Activated naive CD4-positive, alpha-beta T cell treated with anti-CD3 and anti-CD28 coated beads, Interleukin-2, amount 10 ng/mL, durations not matched to agents 7 days and 5 days (primary cell): Measurements from ENCODE around the gene HECW1.
"Not testable (repeated sequence)": the region's sequence is repeated elsewhere in the genome, so short reads cannot be mapped to it uniquely, and the experiment has no call there.

ENCODE experiments used
- CTCF ChIA-PET: fragments of 350-600 bp; sonication (Branson Sonifier 250); formaldehyde crosslinking; loops from one replicate; lab custom pipeline; 2021; ENCODE audit warnings: antibody characterized with exemption; lab: Charles Lee
- DNase-seq: peaks from one replicate; pipeline ENCODE4 v3.0.0-alpha.2; 2020
- H3K27ac Mint-ChIP-seq: one replicate; pipeline ENCODE4 v1.8.0; 2021; ENCODE audit warnings: mild to moderate bottlenecking, moderate library complexity, mixed read lengths
- H3K27me3 Mint-ChIP-seq: one replicate; pipeline ENCODE4 v1.8.0; 2021; ENCODE audit warnings: mild to moderate bottlenecking, mixed read lengths
- H3K36me3 Mint-ChIP-seq: one replicate; pipeline ENCODE4 v1.8.0; 2021; ENCODE audit warnings: mixed read lengths
- H3K4me1 Mint-ChIP-seq: one replicate; pipeline ENCODE4 v1.8.0; 2021; ENCODE audit warnings: mixed read lengths
- H3K4me3 Mint-ChIP-seq: one replicate; pipeline ENCODE4 v1.8.0; 2021; ENCODE audit warnings: mild to moderate bottlenecking, moderate library complexity, mixed read lengths
- H3K9me3 Mint-ChIP-seq: one replicate; pipeline ENCODE4 v1.8.0; 2021; ENCODE audit warnings: mixed read lengths

Gene HECW1

GRCh38 chr7:43594020-43594419, 481.6 kb downstream of the HECW1 start:
- peaks cover 70% of the 10 kb centered on the region for H3K4me1 Mint-ChIP-seq

GRCh38 chr7:43596426-43596825, 484.0 kb downstream of the HECW1 start:
- not testable (repeated sequence) for H3K27ac Mint-ChIP-seq, H3K9me3 Mint-ChIP-seq, H3K4me3 Mint-ChIP-seq, H3K27me3 Mint-ChIP-seq, DNase-seq
- CTCF ChIA-PET, result interaction anchor here (2.3 kb wide), 1 partner anchor 14 kb away, joined by 10 read pairs; the partner anchor contains the start of gene STK17A
- H3K4me1 Mint-ChIP-seq, result peaks cover 59% of the 10 kb centered on the region
- peaks cover 47% of the 10 kb centered on the region for H3K36me3 Mint-ChIP-seq

More at GRCh38 chr7:43594020-43594419, 481.6 kb downstream of the HECW1 start:
- H3K4me3 Mint-ChIP-seq, result no peak overlapping the region
- H3K27ac Mint-ChIP-seq, result peak overlapping the region; percentile 71
- DNase-seq, result no peak
- H3K36me3 Mint-ChIP-seq, result peaks cover 42% of the 10 kb centered on the region
- CTCF ChIA-PET, result interaction anchor here (0.9 to 2.0 kb wide), 2 partner anchors 14 to 107 kb away, joined by 3 to 11 read pairs; no protein-coding TSS in a partner anchor
- H3K9me3 Mint-ChIP-seq, result no peaks in the 10 kb centered on the region
- H3K27me3 Mint-ChIP-seq, result no peaks in the 10 kb centered on the region

- no peaks in the 10 kb centered on the region for H3K27me3 Mint-ChIP-seq
- H3K9me3 Mint-ChIP-seq, result peaks cover 3% of the 10 kb centered on the region
- no peak overlapping the region for H3K27ac Mint-ChIP-seq
- H3K4me3 Mint-ChIP-seq, result no peak overlapping the region
- peaks cover 44% of the 10 kb centered on the region for H3K36me3 Mint-ChIP-seq
- peaks cover 34% of the 10 kb centered on the region for H3K4me1 Mint-ChIP-seq
- CTCF ChIA-PET, result interaction anchor here (1.0 kb wide), 1 partner anchor 17 kb away, joined by 4 read pairs; the partner anchor contains the start of gene STK17A
- DNase-seq, result no peak
Measured at GRCh38 chr7:43600056-43600455, 487.6 kb downstream of the HECW1 start.

- CTCF ChIA-PET, result interaction anchor here (2.1 kb wide), 1 partner anchor 20 kb away, joined by 10 read pairs; the partner anchor contains the start of gene STK17A
Measured at GRCh38 chr7:43602256-43602655, 489.8 kb downstream of the HECW1 start.

GRCh38 chr7:43604251-43604650, 491.8 kb downstream of the HECW1 start:
- CTCF ChIA-PET, result interaction anchor here (1.3 to 2.7 kb wide), 3 partner anchors 22 to 101 kb away, joined by 3 to 9 read pairs (median 4); partner anchors contain the start of gene STK17A

More at GRCh38 chr7:43602256-43602655, 489.8 kb downstream of the HECW1 start:
- Mint-ChIP-seq H3K27ac (no peak overlapping the region), H3K4me3 (no peak overlapping the region), H3K27me3 (no peaks in the 10 kb centered on the region), H3K36me3 (peaks cover 43% of the 10 kb centered on the region), H3K4me1 (peaks cover 34% of the 10 kb centered on the region), H3K9me3 (peaks cover 3% of the 10 kb centered on the region)
- DNase-seq, result no peak

GRCh38 chr7:43609097-43609496, 496.6 kb downstream of the HECW1 start:
- Mint-ChIP-seq H3K9me3 (peaks cover 3% of the 10 kb centered on the region), H3K27ac (peak overlapping the region; percentile 71), H3K4me3 (no peak overlapping the region), H3K36me3 (peaks cover 60% of the 10 kb centered on the region), H3K27me3 (no peaks in the 10 kb centered on the region), H3K4me1 (peaks cover 56% of the 10 kb centered on the region)
- no peak for DNase-seq
- CTCF ChIA-PET, result interaction anchor here (0.6 to 1.1 kb wide), 2 partner anchors 27 to 288 kb away, joined by 3 to 4 read pairs; no protein-coding TSS in a partner anchor

More at GRCh38 chr7:43604251-43604650, 491.8 kb downstream of the HECW1 start:
- no peaks in the 10 kb centered on the region for H3K27me3 Mint-ChIP-seq
- H3K9me3 Mint-ChIP-seq, result peaks cover 3% of the 10 kb centered on the region
- H3K4me3 Mint-ChIP-seq, result no peak overlapping the region
- H3K4me1 Mint-ChIP-seq, result peaks cover 38% of the 10 kb centered on the region
- peaks cover 42% of the 10 kb centered on the region for H3K36me3 Mint-ChIP-seq
- no peak for DNase-seq
- no peak overlapping the region for H3K27ac Mint-ChIP-seq

- Mint-ChIP-seq H3K4me1 (peaks cover 52% of the 10 kb centered on the region), H3K27ac (no peak overlapping the region), H3K36me3 (peaks cover 56% of the 10 kb centered on the region), H3K4me3 (no peak overlapping the region), H3K9me3 (no peaks in the 10 kb centered on the region), H3K27me3 (no peaks in the 10 kb centered on the region)
- CTCF ChIA-PET, result interaction anchor here (1.7 to 2.2 kb wide), 2 partner anchors 25 to 29 kb away, joined by 4 to 5 read pairs; partner anchors contain the start of gene STK17A
- no peak for DNase-seq
Measured at GRCh38 chr7:43612128-43612527, 499.7 kb downstream of the HECW1 start.

- H3K9me3 Mint-ChIP-seq, result no peaks in the 10 kb centered on the region
- peak overlapping the region; percentile 35 for H3K27ac Mint-ChIP-seq
- H3K27me3 Mint-ChIP-seq, result no peaks in the 10 kb centered on the region
- H3K4me3 Mint-ChIP-seq, result no peak overlapping the region
- H3K36me3 Mint-ChIP-seq, result peaks cover 56% of the 10 kb centered on the region
- H3K4me1 Mint-ChIP-seq, result peaks cover 52% of the 10 kb centered on the region
- CTCF ChIA-PET, result interaction anchor here (0.7 to 2.2 kb wide), 3 partner anchors 22 to 30 kb away, joined by 3 to 5 read pairs (median 4); partner anchors contain the start of gene STK17A
- no peak for DNase-seq
Measured at GRCh38 chr7:43612599-43613589, 500.4 kb downstream of the HECW1 start.
